ENCODE data around the gene RPS18. TPM values are rescaled to one million over a fixed set of nuclear protein-coding genes. Genes with fewer than 3 reads are reported as not detected.

Gene RPS18
- total and polyA plus RNA-seq, 2 of the 13 experiments (the other 11 are each of a cell fraction or from before 2014, with no cell fraction given): 3,896 to 5,806 TPM

DNA sequence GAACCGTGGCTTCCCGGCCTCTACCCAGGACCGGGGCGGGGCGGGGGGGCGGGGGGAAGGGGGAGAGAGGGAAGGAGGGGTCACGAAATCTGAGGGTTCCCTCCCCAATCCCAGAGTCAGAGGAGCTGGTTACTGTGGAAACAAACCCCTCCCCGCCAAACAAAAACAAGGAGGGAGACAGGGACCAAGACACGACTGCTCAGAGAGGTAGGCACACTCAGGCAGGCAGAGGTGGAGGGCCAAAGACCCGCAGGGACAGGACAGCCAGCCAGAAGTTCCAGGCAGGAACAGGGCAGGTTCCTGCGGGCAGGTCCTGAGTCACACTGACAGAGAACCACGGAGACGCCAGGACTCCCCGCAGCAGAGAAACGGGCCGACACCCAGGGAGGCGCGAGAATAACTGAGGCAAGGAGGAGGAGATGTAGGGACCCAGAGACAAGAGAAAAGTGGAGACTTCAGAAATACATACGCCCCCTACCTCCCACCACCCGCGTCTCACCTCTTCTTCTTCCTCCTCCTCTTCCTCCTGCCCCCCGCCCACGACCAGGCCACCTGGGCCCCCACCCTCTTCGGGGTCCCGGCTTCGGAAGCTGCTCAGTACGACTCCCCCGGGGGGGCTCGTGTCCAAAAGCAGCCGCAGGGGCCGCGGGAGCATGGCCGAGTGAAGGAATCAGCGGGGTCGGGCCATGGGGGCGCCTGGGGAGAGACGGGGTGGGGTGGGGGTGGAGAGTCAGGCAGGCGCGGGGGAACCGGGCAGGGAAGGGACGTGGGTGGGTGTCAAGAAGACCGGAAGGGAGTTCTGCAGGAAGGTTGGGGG is 26.3 kb downstream of the RPS18 start (continued):
- TF ChIP-seq PHF20 (CRISPR knock-in tag; IDR thresholded peaks at IDR 0.05) (no peak; the same call in 1 of the 2 replicates), SMAD1 (CRISPR knock-in tag; IDR thresholded peaks at IDR 0.05; ENCODE audit: borderline replicate concordance, low read depth) (no peak), JUN (CRISPR knock-in tag; IDR thresholded peaks at IDR 0.05) (no peak), PCBP1 (IDR thresholded peaks at IDR 0.05; ENCODE audit: borderline replicate concordance, low read depth, low read length) (no peak), ZNF7 (CRISPR knock-in tag; IDR thresholded peaks at IDR 0.05) (no peak), SAP130 (CRISPR knock-in tag; IDR thresholded peaks at IDR 0.05; ENCODE audit: low read depth) (peak; percentile 82), ZC3H4 (CRISPR knock-in tag; IDR thresholded peaks at IDR 0.05; ENCODE audit: borderline replicate concordance) (no peak), ZNF570 (CRISPR knock-in tag; IDR thresholded peaks at IDR 0.05; ENCODE audit: borderline replicate concordance) (no peak), CENPX (CRISPR knock-in tag; IDR thresholded peaks at IDR 0.05) (no peak), MXI1 (IDR thresholded peaks at IDR 0.05; ENCODE audit: borderline replicate concordance, low read depth, low read length) (peak; percentile 13; the same call in 1 of the 3 replicates), ZNF792 (CRISPR knock-in tag; IDR thresholded peaks at IDR 0.05) (no peak), ZNF549 (CRISPR knock-in tag; IDR thresholded peaks at IDR 0.05) (no peak), ATAD3A (CRISPR knock-in tag; IDR thresholded peaks at IDR 0.05) (no peak), ZNF260 (CRISPR knock-in tag; IDR thresholded peaks at IDR 0.05; ENCODE audit: borderline replicate concordance, low read depth) (no peak), ZNF768 (CRISPR knock-in tag; IDR thresholded peaks at IDR 0.05) (peak; percentile 69; the same call in 1 of the 2 replicates), ZBTB1 (CRISPR knock-in tag; IDR thresholded peaks at IDR 0.05; ENCODE audit: borderline replicate concordance) (no peak), KAT7 (CRISPR knock-in tag; IDR thresholded peaks at IDR 0.05; ENCODE audit: borderline replicate concordance) (no peak), HDAC2 (CRISPR knock-in tag; IDR thresholded peaks at IDR 0.05) (no peak), MZF1 (CRISPR knock-in tag; IDR thresholded peaks at IDR 0.05; ENCODE audit: borderline replicate concordance) (no peak), ZNF567 (CRISPR knock-in tag; IDR thresholded peaks at IDR 0.05; ENCODE audit: borderline replicate concordance) (no peak), ZNF232 (CRISPR knock-in tag; IDR thresholded peaks at IDR 0.05; ENCODE audit: borderline replicate concordance) (no peak), FIP1L1 (IDR thresholded peaks at IDR 0.05; ENCODE audit: borderline replicate concordance, insufficient read depth, low read depth, low read length) (0 out of 2 replicates have a peak, but pooled peaks have one; percentile 15), ZNF431 (CRISPR knock-in tag; IDR thresholded peaks at IDR 0.05; ENCODE audit: borderline replicate concordance, low read depth) (no peak)
- TF ChIP-seq, protein P1, sequence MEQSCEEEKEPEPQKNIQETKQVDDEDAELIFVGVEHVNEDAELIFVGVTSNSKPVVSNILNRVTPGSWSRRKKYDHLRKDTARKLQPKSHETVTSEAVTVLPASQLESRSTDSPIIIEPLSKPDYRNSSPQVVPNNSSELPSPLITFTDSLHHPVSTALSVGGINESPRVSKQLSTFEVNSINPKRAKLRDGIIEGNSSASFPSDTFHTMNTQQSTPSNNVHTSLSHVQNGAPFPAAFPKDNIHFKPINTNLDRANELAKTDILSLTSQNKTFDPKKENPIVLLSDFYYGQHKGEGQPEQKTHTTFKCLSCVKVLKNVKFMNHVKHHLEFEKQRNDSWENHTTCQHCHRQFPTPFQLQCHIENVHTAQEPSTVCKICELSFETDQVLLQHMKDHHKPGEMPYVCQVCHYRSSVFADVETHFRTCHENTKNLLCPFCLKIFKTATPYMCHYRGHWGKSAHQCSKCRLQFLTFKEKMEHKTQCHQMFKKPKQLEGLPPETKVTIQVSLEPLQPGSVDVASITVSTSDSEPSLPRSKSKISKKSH (CRISPR knock-in tag; IDR thresholded peaks at IDR 0.05; ENCODE audit: borderline replicate concordance): no peak; the same call in 1 of the 2 replicates
- TF ChIP-seq, protein P2, sequence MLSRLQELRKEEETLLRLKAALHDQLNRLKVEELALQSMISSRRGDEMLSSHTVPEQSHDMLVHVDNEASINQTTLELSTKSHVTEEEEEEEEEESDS (CRISPR knock-in tag; IDR thresholded peaks at IDR 0.05; ENCODE audit: borderline replicate concordance): no peak
- TF ChIP-seq, protein P3, sequence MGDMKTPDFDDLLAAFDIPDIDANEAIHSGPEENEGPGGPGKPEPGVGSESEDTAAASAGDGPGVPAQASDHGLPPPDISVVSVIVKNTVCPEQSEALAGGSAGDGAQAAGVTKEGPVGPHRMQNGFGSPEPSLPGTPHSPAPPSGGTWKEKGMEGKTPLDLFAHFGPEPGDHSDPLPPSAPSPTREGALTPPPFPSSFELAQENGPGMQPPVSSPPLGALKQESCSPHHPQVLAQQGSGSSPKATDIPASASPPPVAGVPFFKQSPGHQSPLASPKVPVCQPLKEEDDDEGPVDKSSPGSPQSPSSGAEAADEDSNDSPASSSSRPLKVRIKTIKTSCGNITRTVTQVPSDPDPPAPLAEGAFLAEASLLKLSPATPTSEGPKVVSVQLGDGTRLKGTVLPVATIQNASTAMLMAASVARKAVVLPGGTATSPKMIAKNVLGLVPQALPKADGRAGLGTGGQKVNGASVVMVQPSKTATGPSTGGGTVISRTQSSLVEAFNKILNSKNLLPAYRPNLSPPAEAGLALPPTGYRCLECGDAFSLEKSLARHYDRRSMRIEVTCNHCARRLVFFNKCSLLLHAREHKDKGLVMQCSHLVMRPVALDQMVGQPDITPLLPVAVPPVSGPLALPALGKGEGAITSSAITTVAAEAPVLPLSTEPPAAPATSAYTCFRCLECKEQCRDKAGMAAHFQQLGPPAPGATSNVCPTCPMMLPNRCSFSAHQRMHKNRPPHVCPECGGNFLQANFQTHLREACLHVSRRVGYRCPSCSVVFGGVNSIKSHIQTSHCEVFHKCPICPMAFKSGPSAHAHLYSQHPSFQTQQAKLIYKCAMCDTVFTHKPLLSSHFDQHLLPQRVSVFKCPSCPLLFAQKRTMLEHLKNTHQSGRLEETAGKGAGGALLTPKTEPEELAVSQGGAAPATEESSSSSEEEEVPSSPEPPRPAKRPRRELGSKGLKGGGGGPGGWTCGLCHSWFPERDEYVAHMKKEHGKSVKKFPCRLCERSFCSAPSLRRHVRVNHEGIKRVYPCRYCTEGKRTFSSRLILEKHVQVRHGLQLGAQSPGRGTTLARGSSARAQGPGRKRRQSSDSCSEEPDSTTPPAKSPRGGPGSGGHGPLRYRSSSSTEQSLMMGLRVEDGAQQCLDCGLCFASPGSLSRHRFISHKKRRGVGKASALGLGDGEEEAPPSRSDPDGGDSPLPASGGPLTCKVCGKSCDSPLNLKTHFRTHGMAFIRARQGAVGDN (CRISPR knock-in tag; IDR thresholded peaks at IDR 0.05): no peak

Measured in HepG2 (cell line).